K562 (cell line): ENCODE data around the gene ZCCHC3. TPM values are rescaled to one million over a fixed set of nuclear protein-coding genes. Genes with fewer than 3 reads are reported as not detected.

Source experiments
- CBFA2T3 ChIP-seq: fragments of 450-650 bp; IDR thresholded peaks from 2 replicates; pipeline ENCODE4 v1.6.1; 2017
- CCAR2 ChIP-seq: fragments of 200-400 bp; formaldehyde crosslinking; IDR thresholded peaks from 2 replicates; pipeline ENCODE4 v1.6.1; 2017; ENCODE audit warnings: mild to moderate bottlenecking, low read depth, low read length
- CTCFL ChIP-seq: IDR thresholded peaks from 2 replicates; pipeline ENCODE4 v1.6.1; 2011; ENCODE audit warnings: borderline replicate concordance, low read depth, mild to moderate bottlenecking, moderate library complexity, low read length; ENCODE audit not compliant: insufficient read depth, poor library complexity, severe bottlenecking
- IRF2 ChIP-seq: sonication (generic); formaldehyde crosslinking; IDR thresholded peaks from 2 replicates; pipeline ENCODE4 v1.8.1; 2022; ENCODE audit warnings: mild to moderate bottlenecking, missing genetic modification reagents
- KDM5B ChIP-seq: fragments of 200-600 bp; sonication (generic); IDR thresholded peaks from 2 replicates; pipeline ENCODE4 v1.6.1; 2012; ENCODE audit warnings: low read depth, mild to moderate bottlenecking, moderate library complexity, low read length, control low read depth, inconsistent platforms; ENCODE audit not compliant: insufficient replicate concordance
- NFXL1 ChIP-seq: fragments of 450-650 bp; formaldehyde crosslinking; IDR thresholded peaks from 2 replicates; pipeline ENCODE4 v1.4.0; 2021; ENCODE audit warnings: mild to moderate bottlenecking
- PHF20 ChIP-seq: fragments of 450-650 bp; IDR thresholded peaks from 2 replicates; pipeline ENCODE4 v1.6.1; 2018; ENCODE audit not compliant: partially characterized antibody
- PHF8 ChIP-seq: fragments of 200-600 bp; sonication (generic); IDR thresholded peaks from 2 replicates; pipeline ENCODE4 v1.6.1; 2012; ENCODE audit warnings: mixed run types, mild to moderate bottlenecking, inconsistent platforms, low read length, moderate library complexity, borderline replicate concordance
- SETDB1 ChIP-seq: IDR thresholded peaks from one replicate; pipeline ENCODE4 v1.6.1; 2012; ENCODE audit warnings: low read length, control low read depth, inconsistent platforms
- SMARCE1 ChIP-seq: fragments of 450-650 bp; IDR thresholded peaks from 2 replicates; pipeline ENCODE4 v1.7.1; 2016; ENCODE audit warnings: mild to moderate bottlenecking
- TARDBP ChIP-seq: fragments of 450-650 bp; IDR thresholded peaks from 2 replicates; pipeline ENCODE4 v1.6.1; 2016
- polyA plus RNA-seq, 8 experiments: library from polyadenylated mRNA; depleted of rRNA in 4 of 8; stranded (reverse) in 5 of 8; unstranded in 3 of 8; fragments of >200 nt; fragmentation: Nextera tagmentation in 2 of 8; fragmentation: Illumina TruSeq in 1 of 8; extraction: Ambion mirVana in 2 of 8; extraction: Trizol in 1 of 8; gene quantifications; 2 replicates each; pipeline versions ENCODE4 v1.2.1 to v1.2.3, GENCODE V29; 2011 to 2014; ENCODE audit warnings: inconsistent platforms in 1 of 8, missing spikeins in 1 of 8
- total RNA-seq, 7 experiments: library from RNA; depleted of rRNA in 6 of 7; stranded (reverse); fragments of >200 nt in 6 of 7; fragmentation: Illumina TruSeq in 2 of 7; extraction: Trizol in 2 of 7; gene quantifications; 2 replicates each; pipeline versions ENCODE4 v1.2.1 to v1.2.3, GENCODE V29; 2011 to 2021; ENCODE audit warnings: low replicate concordance in 1 of 7
- TF ChIP-seq, protein P1 (sequence below), 2 experiments: fragments of 450-650 bp; IDR thresholded peaks; 2 replicates each; pipeline ENCODE4 v1.6.1; 2016; ENCODE audit warnings: mild to moderate bottlenecking in 2 of 2, borderline replicate concordance in 1 of 2, low read depth in 1 of 2, moderate library complexity in 1 of 2
- TF ChIP-seq, protein P2 (sequence below): fragments of 250-450 bp; sonication (Bioruptor Pico); IDR thresholded peaks from 2 replicates; pipeline ENCODE4 v1.5.0; 2021; ENCODE audit warnings: mild to moderate bottlenecking, moderate library complexity

Gene ZCCHC3
- total and polyA plus RNA-seq, 9 of the 15 experiments (the other 6 are each of a cell fraction or from before 2014, with no cell fraction given) = 2.8 to 23.3 (median 16.5) TPM

DNA sequence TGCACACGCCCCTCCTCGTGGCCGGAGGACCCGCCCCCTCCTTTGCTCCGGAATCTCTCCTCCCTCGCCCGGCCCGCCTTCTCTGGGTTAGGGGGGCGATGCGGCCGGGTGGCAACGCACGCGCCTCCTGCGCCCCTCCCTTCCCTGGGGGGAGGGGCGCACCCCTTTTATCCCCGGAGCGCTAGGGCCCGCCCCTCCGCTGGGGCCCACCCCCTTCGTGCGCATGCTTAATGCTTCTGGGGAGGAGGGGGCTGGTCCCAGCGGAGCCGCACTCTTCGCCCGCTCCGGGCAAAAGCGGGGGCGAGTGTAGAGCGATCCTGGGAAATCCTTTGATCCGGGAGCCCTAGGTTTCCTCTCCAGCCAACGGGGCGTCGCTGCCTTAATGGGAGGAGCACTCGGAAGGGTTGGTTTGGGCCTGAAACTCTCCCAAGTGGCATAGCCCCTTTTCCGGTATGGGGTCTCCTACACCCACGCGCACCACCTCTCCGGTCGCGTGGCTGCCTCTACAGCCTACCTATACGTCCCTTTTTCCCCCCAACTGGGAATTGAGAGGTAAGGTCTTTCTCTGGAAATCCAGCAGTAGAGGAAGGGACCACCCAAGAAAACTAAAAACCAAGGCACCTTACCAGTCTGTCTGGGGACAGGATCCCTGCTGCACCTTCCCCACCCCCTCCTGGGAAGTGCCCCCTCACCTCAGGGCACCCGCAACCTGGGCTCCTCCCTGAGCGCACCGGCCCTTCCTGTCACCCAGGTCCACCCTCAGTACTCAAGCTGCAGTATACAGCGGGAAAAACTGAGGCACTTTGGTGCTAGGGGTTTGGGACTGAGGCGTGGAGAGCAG is 30.0 kb downstream of the ZCCHC3 start (continued):
- TF ChIP-seq, protein P1, sequence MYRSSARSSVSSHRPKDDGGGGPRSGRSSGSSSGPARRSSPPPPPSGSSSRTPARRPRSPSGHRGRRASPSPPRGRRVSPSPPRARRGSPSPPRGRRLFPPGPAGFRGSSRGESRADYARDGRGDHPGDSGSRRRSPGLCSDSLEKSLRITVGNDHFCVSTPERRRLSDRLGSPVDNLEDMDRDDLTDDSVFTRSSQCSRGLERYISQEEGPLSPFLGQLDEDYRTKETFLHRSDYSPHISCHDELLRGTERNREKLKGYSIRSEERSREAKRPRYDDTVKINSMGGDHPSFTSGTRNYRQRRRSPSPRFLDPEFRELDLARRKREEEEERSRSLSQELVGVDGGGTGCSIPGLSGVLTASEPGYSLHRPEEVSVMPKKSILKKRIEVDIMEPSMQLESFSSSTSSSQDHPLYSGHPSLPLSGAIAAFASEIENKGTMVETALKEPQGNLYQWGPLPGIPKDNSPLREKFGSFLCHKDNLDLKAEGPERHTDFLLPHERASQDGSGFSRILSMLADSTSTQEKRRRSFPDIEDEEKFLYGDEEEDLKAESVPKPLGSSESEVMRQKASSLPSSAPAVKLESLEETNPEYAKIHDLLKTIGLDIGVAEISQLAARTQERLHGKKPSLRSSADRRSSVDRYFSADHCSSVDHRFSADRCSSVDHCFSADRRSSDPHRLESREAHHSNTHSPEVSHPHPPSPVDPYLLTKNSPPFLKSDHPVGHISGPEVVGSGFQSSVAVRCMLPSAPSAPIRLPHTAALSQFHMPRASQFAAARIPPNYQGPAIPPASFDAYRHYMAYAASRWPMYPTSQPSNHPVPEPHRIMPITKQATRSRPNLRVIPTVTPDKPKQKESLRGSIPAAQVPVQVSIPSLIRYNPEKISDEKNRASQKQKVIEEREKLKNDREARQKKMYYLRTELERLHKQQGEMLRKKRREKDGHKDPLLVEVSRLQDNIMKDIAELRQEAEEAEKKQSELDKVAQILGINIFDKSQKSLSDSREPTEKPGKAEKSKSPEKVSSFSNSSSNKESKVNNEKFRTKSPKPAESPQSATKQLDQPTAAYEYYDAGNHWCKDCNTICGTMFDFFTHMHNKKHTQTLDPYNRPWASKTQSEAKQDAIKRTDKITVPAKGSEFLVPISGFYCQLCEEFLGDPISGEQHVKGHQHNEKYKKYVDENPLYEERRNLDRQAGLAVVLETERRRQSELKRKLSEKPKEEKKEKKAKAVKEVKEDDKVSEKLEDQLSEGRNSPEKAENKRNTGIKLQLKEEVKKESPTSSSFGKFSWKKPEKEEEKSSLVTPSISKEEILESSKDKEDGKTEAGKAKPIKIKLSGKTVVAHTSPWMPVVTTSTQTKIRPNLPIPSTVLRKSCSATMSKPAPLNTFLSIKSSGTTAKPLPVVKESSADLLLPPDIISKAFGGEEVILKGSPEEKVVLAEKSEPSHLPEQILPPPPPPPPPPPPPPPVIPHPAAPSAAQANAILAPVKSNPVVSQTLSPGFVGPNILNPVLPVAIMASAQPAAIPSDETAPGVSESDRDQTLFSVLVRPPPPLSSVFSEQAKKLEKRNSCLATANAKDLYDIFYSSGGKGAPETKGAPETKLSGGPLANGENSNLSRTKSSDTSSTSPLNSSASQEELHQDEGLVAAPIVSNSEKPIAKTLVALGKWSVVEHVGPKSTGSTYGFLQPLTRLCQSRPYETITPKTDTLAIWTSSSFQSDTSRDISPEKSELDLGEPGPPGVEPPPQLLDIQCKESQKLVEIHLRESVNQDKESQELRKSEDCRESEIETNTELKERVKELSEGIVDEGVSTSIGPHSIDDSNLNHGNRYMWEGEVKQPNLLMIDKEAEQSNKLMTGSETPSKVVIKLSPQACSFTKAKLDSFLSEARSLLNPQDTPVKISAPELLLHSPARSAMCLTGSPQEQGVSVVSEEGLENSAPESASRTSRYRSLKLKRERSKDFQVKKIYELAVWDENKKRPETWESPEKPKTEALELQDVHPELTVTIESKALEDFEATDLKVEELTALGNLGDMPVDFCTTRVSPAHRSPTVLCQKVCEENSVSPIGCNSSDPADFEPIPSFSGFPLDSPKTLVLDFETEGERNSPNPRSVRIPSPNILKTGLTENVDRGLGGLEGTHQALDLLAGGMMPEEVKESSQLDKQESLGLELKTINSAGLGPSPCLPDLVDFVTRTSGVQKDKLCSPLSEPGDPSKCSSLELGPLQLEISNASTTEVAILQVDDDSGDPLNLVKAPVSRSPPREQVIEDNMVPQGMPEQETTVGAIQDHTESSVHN (IDR thresholded peaks at IDR 0.05; ENCODE audit: borderline replicate concordance in 1 of 2, low read depth in 1 of 2) = no peak
- TF ChIP-seq KDM5B (no peak), SETDB1 (no peak), CTCFL (no peak), PHF20 (no peak), TARDBP (no peak), CCAR2 (no peak), PHF8 (peak; percentile 51; the same call in 1 of the 2 replicates), IRF2 (CRISPR knock-in tag) (no peak), SMARCE1 (no peak), NFXL1 (no peak), CBFA2T3 (no peak)
- TF ChIP-seq, protein P2, sequence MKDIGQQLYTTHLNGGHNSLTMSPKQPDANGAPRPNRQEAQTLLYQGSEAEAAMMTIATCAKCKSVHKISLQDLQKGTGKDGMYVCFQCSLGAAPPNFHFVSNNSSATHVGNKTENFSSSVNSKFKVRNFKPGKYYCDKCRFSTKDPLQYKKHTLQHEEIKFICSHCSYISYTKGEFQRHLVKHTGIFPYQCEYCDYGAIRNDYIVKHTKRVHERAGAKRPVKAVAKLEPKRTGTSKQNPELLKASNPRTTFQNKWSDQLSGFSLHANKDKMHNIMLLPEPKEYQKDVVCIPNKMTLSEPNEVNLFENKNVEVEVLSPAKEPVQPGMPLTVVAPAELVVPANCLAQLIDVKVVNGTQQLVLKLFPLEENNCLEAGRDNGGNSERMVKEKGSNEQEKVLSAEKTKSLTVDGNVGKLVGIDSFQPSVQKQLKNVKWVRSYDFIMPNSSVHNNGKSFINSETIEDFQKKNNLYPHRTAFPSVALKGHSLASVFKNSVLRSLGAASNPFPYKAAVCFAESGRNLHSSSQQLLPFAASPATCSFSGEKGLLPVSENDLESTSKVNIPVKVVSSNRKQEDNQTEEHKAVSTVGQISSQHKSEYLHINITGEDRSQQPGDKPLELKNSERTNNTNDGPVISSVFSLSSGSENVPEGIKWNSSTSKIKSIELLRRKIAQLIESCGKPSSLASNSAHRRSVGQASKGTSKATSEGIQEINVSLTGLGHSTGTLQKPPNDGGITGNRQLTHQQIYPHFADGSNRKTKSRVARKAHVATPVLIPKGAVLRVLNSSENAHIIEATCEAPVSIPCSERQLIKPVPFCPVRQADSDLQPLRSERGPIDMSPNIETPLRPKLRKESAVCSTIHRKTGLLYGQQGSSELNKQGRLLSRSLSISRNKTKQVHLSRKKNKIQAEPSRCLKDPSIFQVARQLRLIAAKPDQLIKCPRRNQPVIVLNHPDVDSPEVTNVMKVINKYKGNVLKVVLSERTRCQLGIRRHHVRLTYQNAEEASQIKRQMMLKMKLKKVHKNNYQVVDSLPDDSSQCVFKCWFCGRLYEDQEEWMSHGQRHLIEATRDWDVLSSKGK = no peak
